NCI-H446 treated with DMSO at 0.1 percent for 48 hours (cell line): ENCODE measurements around the gene PPP4R4.

ENCODE experiments used
- DNase-seq: peaks from one replicate; lab custom pipeline; 2025; lab: John Stamatoyannopoulos, UW

The PPP4R4 gene

DNA sequence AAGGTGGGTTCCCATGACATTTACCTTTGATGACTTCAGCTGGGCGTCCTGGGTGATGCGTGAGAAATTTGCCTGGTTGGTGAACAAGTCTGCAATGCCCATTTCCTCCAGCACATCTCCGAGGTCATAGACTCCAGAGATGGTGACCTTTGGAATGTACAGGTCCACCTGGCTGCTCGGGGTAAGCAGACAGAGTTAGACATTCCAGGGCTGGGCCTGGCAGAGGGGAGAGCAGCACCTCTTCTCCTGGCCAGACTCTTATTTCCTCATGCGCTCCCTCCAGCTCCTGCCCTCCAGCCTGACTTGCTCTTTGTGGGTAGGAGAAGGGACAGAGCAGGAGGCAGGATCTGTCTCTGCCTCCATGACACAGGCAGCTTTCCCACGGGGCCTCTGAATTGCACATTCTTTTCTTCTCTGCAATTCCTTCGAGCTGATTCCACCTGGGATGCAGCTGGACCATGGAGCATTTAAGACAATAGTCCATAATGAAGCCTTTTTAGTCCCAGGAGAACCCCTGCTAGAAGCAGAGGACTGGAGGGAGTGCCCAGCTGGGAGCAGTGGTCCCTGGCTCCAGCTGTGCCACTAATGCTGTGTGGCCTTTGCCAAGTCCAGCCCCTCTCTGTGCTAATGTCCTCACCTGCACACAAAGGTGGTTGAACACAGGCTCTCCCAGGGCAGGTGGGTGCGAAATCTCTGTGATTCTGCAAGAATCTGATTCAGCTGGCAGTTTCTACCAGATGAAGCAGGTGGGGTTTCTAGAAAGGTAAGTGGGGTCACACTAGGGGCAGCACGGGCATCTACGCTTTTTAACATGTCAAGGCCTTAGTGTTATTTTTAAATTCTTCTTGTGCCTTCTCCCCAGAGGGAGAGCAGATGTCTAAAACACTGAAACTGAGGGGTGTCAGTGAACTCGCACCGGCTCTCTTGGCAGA lies 132.2 kb downstream of the PPP4R4 start:
- DNase-seq, result no peak

- no peak for DNase-seq
Observed at GRCh38 chr14:94307410-94307992, 133.4 kb downstream of the PPP4R4 start.

DNA sequence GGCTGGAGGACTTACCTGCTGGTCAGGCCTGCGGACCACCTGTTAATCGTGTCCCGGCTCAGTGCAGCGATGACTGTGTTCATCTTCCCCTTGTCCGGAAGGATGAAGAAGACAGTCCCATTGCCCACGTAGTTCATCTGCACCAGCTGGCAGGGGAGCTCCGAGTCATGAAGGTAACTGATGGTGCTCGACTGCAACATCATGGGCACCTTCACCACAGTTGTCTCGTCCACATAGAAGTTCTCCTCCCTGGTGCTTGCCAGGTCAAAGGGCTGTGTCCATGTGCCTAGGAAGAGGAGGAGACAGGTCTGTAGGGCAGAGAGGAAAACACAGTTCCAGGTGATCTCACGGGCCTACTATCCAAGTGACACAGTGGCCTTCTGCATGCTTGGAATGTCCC lies 135.6 kb downstream of the PPP4R4 start:
- no peak for DNase-seq

- no peak for DNase-seq
Observed at GRCh38 chr14:94310248-94310647, 136.1 kb downstream of the PPP4R4 start.

- DNase-seq, result no peak
Observed at GRCh38 chr14:94312481-94313246, 138.5 kb downstream of the PPP4R4 start.

DNA sequence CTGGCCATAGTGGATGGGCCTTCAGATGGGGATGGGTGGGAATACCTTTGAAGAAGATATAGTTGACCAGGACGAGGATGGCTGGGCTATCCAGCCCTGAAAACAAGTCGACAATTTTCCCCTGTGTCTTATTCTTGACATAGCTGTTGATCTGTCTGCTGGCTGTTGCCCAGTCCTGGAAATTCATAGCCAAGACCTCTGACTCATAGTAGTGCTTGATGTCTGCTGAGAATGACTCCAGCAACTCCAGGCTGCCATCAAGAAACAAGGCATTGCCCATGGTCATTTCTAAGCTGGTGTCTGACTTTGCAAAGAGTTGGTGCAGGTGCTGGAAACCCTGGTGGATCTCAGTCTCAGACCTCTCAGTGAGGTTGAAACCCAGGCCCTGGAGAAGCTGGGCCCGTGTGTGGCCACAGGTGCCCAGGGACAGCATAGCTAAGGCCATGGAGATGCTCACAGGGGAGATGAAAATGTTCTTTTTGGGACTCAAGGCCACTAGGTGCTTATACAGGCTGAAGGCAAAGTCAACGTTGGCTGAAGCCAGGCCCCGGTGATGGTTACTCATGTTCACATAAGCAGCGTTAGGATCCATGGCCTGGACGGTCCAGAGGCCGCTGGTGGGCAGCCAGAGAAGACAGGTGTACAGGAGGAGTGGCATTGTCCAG lies 140.0 kb downstream of the PPP4R4 start:
- no peak for DNase-seq

- DNase-seq, result no peak
Observed at GRCh38 chr14:94314890-94315289, 140.8 kb downstream of the PPP4R4 start.

DNA sequence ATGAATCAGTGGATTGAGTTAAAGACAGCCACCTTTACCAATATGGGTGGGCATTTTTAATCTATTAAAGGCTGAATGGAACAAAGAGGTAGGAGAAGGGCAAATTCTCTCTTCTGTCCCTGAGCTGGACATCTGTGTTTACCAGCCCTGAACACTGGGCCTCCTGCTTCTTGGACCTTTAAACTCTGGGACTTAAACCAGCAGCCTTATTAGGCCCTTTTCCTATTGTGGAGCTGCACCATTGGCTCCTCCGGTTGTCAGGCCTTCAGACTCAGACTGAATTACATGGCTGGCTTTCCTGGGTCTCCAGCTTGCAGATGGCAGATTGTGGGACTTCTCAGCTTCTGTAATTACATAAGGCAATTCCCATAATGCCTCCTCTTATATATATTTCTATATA lies 142.6 kb downstream of the PPP4R4 start:
- no peak for DNase-seq

- DNase-seq, result no peak
Observed at GRCh38 chr14:94317259-94317658, 143.1 kb downstream of the PPP4R4 start.

- no peak for DNase-seq
Observed at GRCh38 chr14:94320243-94320642, 146.1 kb downstream of the PPP4R4 start.

- no peak for DNase-seq
Observed at GRCh38 chr14:94321421-94322271, 147.5 kb downstream of the PPP4R4 start.

GRCh38 chr14:94322648-94323570 lies 148.8 kb downstream of the PPP4R4 start, which contains the start of gene SERPINA6:
Gene SERPINA6 (minus strand): TSS chr14:94323336. CDS start chr14:94314648, 8,688 bp downstream.
- no peak for DNase-seq

- no peak for DNase-seq
Observed at GRCh38 chr14:94328196-94328595, 154.1 kb downstream of the PPP4R4 start.
